ENCODE results near the gene AK5. TPM values are rescaled to one million over a fixed set of nuclear protein-coding genes. Genes with fewer than 3 reads are reported as not detected.

The AK5 gene
- total RNA-seq, 1 experiment from 2014 or later: 3.0 TPM

DNA sequence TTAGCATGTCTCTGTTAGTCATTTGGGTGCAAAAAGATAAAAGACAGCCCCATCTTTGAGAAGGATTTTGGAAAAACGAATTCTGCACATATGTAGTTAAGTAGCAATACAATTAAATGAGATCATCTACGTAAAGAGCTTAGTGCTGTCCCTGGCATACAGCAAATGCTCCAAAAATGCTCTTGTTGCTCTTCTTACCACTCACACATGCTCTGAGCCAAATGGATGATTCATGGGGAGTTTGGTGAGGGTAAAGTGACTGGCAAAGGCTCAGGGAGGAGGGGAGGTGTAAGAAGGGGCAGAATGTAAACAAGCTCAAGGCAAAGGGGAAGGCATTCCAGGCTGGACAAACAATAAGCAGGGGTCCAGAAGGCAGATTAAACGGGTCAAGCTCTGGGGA lies 191.9 kb downstream of the AK5 start:
- no peaks in the 10 kb centered on the region for H3K4me1 ChIP-seq (ENCODE audit: control insufficient read depth, insufficient read depth, low read length)
- ChIA-PET POLR2A (interaction anchor here (0.6 kb wide), 1 partner anchor 159 kb away, joined by 3 read pairs; no protein-coding TSS in a partner anchor), CTCF (no interaction called here)
- no peak overlapping the region for H3K27ac ChIP-seq (ENCODE audit: low read length)
- TF ChIP-seq POLR2AphosphoS5 (IDR thresholded peaks at IDR 0.05; ENCODE audit: low read depth, low read length): no peak
- TF ChIP-seq REST (IDR thresholded peaks at IDR 0.05; ENCODE audit: insufficient read depth in 1 of 2, low read depth in 2 of 2, low read length in 1 of 2): no peak
- no peak for TF ChIP-seq TCF7L2 (IDR thresholded peaks at IDR 0.05; ENCODE audit: low read depth, low read length)
- no peak for TF ChIP-seq SIN3A (IDR thresholded peaks at IDR 0.05; ENCODE audit: borderline replicate concordance, insufficient read depth, low read depth, low read length)
- TF ChIP-seq, protein P1, sequence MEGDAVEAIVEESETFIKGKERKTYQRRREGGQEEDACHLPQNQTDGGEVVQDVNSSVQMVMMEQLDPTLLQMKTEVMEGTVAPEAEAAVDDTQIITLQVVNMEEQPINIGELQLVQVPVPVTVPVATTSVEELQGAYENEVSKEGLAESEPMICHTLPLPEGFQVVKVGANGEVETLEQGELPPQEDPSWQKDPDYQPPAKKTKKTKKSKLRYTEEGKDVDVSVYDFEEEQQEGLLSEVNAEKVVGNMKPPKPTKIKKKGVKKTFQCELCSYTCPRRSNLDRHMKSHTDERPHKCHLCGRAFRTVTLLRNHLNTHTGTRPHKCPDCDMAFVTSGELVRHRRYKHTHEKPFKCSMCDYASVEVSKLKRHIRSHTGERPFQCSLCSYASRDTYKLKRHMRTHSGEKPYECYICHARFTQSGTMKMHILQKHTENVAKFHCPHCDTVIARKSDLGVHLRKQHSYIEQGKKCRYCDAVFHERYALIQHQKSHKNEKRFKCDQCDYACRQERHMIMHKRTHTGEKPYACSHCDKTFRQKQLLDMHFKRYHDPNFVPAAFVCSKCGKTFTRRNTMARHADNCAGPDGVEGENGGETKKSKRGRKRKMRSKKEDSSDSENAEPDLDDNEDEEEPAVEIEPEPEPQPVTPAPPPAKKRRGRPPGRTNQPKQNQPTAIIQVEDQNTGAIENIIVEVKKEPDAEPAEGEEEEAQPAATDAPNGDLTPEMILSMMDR (IDR thresholded peaks at IDR 0.05): no peak
- H3K36me3 ChIP-seq (ENCODE audit: control insufficient read depth, insufficient read depth, low read length): no peaks in the 10 kb centered on the region
- no TSS peak for BruUV-seq (replicated peaks)
- intact Hi-C loops (cut with micrococcal nuclease; ENCODE audit: unreplicated experiment) (no loop called here), in situ Hi-C loops (cut with HindIII; ENCODE audit: low pct_unique_long_range_greater_than_20kb, low sequenced_read_pairs) (no loop called here)
- DNase-seq (ENCODE audit: low read depth, low spot score): peak; percentile 8
- H3K4me3 ChIP-seq (ENCODE audit: low read depth in 2 of 2, low read length in 2 of 2): no peak overlapping the region
- no peaks in the 10 kb centered on the region for H3K27me3 ChIP-seq (ENCODE audit: control insufficient read depth, insufficient read depth, low read length)
- no peaks in the 10 kb centered on the region for H3K9me3 ChIP-seq (ENCODE audit: control insufficient read depth, insufficient read depth, low read depth, low read length)
- no peak for ATAC-seq

DNA sequence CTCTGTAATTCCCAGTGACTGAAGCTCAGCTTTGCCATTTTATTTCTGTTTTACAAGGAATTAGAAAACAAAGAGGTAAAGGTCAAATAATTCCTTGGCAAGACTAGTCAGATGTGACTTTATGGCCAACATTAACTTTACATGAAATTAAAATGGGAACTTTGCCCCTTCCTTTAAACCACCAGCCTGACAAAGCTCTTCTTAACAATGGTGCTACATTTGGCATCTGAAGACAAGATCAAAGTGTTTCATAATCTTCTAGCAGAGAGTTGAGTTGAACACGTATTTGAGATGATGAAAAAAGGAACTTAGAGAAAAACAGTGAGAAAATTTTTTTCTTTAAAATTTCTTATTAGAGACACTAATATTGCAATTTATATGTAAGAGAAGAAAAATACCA lies 193.8 kb downstream of the AK5 start:
- no TSS peak for BruUV-seq (replicated peaks)
- CTCF ChIA-PET: no interaction called here
- no peak for ATAC-seq

DNA sequence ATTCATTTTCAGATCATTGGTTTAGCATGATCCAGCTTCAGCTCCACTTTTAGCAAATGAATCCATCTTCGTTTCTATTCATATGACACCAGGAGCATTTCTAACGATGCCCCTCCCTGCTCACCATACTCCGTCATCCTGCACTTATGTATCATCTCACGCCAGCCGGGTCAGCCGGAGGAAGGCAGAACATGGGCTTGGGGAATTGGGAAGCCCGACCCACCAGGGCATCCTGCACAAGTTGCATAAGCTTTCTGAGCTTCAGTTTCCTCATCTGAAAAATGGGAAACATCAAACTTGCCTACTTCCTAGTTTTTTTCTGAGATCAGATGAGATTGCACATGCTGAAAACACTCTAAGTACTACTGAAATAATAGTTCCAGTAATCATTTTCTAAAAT lies 194.7 kb downstream of the AK5 start:
- no peak for DNase-seq (ENCODE audit: low read depth, low spot score)
- in situ Hi-C loops (cut with HindIII; ENCODE audit: low pct_unique_long_range_greater_than_20kb, low sequenced_read_pairs) (no loop called here), intact Hi-C loops (cut with micrococcal nuclease; ENCODE audit: unreplicated experiment) (no loop called here)
- no peaks in the 10 kb centered on the region for H3K4me1 ChIP-seq (ENCODE audit: control insufficient read depth, insufficient read depth, low read length)
- H3K27ac ChIP-seq (ENCODE audit: low read length): no peak overlapping the region
- ChIA-PET CTCF (interaction anchor here (0.6 kb wide), 1 partner anchor 57 kb away, joined by 3 read pairs; no protein-coding TSS in a partner anchor), POLR2A (no interaction called here)
- H3K4me3 ChIP-seq (ENCODE audit: low read depth in 2 of 2, low read length in 2 of 2): no peak overlapping the region
- H3K36me3 ChIP-seq (ENCODE audit: control insufficient read depth, insufficient read depth, low read length): no peaks in the 10 kb centered on the region
- no peaks in the 10 kb centered on the region for H3K9me3 ChIP-seq (ENCODE audit: control insufficient read depth, insufficient read depth, low read depth, low read length)
- no peak for ATAC-seq
- no peak for TF ChIP-seq POLR2AphosphoS5 (IDR thresholded peaks at IDR 0.05; ENCODE audit: low read depth, low read length)
- TF ChIP-seq, protein P1 (IDR thresholded peaks at IDR 0.05): no peak
- no peak for TF ChIP-seq SIN3A (IDR thresholded peaks at IDR 0.05; ENCODE audit: borderline replicate concordance, insufficient read depth, low read depth, low read length)
- TF ChIP-seq TCF7L2 (IDR thresholded peaks at IDR 0.05; ENCODE audit: low read depth, low read length): no peak
- no peak for TF ChIP-seq REST (IDR thresholded peaks at IDR 0.05; ENCODE audit: insufficient read depth in 1 of 2, low read depth in 2 of 2, low read length in 1 of 2)
- BruUV-seq (replicated peaks): no TSS peak
- no peaks in the 10 kb centered on the region for H3K27me3 ChIP-seq (ENCODE audit: control insufficient read depth, insufficient read depth, low read length)

More for the DNA sequence above, 193.8 kb downstream of the AK5 start:
- Histone ChIP-seq H3K27ac (ENCODE audit: low read length) (no peak overlapping the region), H3K27me3 (ENCODE audit: control insufficient read depth, insufficient read depth, low read length) (no peaks in the 10 kb centered on the region), H3K4me3 (ENCODE audit: low read depth in 2 of 2, low read length in 2 of 2) (no peak overlapping the region), H3K36me3 (ENCODE audit: control insufficient read depth, insufficient read depth, low read length) (no peaks in the 10 kb centered on the region), H3K4me1 (ENCODE audit: control insufficient read depth, insufficient read depth, low read length) (no peaks in the 10 kb centered on the region), H3K9me3 (ENCODE audit: control insufficient read depth, insufficient read depth, low read depth, low read length) (no peaks in the 10 kb centered on the region)
- POLR2A ChIA-PET: no interaction called here
- intact Hi-C loops (cut with micrococcal nuclease; ENCODE audit: unreplicated experiment) (no loop called here), in situ Hi-C loops (cut with HindIII; ENCODE audit: low pct_unique_long_range_greater_than_20kb, low sequenced_read_pairs) (no loop called here)
- TF ChIP-seq TCF7L2 (IDR thresholded peaks at IDR 0.05; ENCODE audit: low read depth, low read length) (no peak), SIN3A (IDR thresholded peaks at IDR 0.05; ENCODE audit: borderline replicate concordance, insufficient read depth, low read depth, low read length) (no peak)
- no peak for DNase-seq (ENCODE audit: low read depth, low spot score)
